ENCODE measurements around the gene SP2. TPM values are rescaled to one million over a fixed set of nuclear protein-coding genes. Genes with fewer than 3 reads are reported as not detected.

The SP2 gene
- total RNA-seq, 1 donor from 2014 or later = 22.7 TPM

GRCh38 chr17:47870056-47870455 is 26.0 kb upstream of the SP2 start:
- DNase-seq (ENCODE audit: low spot score) = no peak

- DNase-seq (ENCODE audit: low spot score) = no peak
These were observed 25.0 kb upstream of the SP2 start for GRCh38 chr17:47871048-47871447.

GRCh38 chr17:47872019-47872650 is 23.9 kb upstream of the SP2 start:
- no peak for DNase-seq (ENCODE audit: low spot score)

GRCh38 chr17:47872651-47873161 is 23.3 kb upstream of the SP2 start:
- DNase-seq (ENCODE audit: low spot score) = no peak

GRCh38 chr17:47873200-47874090 is 22.6 kb upstream of the SP2 start:
- DNase-seq (ENCODE audit: low spot score) = no peak

GRCh38 chr17:47875011-47875985 is 20.7 kb upstream of the SP2 start:
- DNase-seq (ENCODE audit: low spot score) = no peak

GRCh38 chr17:47877368-47878034 is 18.5 kb upstream of the SP2 start:
- no peak for DNase-seq (ENCODE audit: low spot score)

GRCh38 chr17:47878203-47879027 is 17.6 kb upstream of the SP2 start:
- DNase-seq (ENCODE audit: low spot score) = no peak

GRCh38 chr17:47879028-47879585 is 16.9 kb upstream of the SP2 start:
- DNase-seq (ENCODE audit: low spot score) = no peak

- DNase-seq (ENCODE audit: low spot score) = no peak
These were observed 16.1 kb upstream of the SP2 start for GRCh38 chr17:47879776-47880454.

- DNase-seq (ENCODE audit: low spot score) = peak; percentile 67
These were observed 13.8 kb upstream of the SP2 start for GRCh38 chr17:47882247-47882646.

GRCh38 chr17:47882695-47883588 is 13.1 kb upstream of the SP2 start:
- DNase-seq (ENCODE audit: low spot score) = no peak

- DNase-seq (ENCODE audit: low spot score) = peak; percentile 59
These were observed 12.2 kb upstream of the SP2 start for GRCh38 chr17:47883589-47884426.

GRCh38 chr17:47884427-47884740 is 11.7 kb upstream of the SP2 start:
- no peak for DNase-seq (ENCODE audit: low spot score)

- no peak for DNase-seq (ENCODE audit: low spot score)
These were observed 10.9 kb upstream of the SP2 start for GRCh38 chr17:47884905-47885730.

- no peak for DNase-seq (ENCODE audit: low spot score)
These were observed 7.7 kb upstream of the SP2 start for GRCh38 chr17:47888293-47888692.
